HCT116 (cell line): ENCODE data around the gene TARS2.

Source experiments
- ATF3 ChIP-seq: IDR thresholded peaks from 2 replicates; pipeline ENCODE4 v1.6.1; 2012
- CEBPB ChIP-seq: IDR thresholded peaks from 2 replicates; pipeline ENCODE4 v1.6.1; 2012; ENCODE audit warnings: low read depth
- CTCF ChIP-seq, 3 experiments: fragments of 200-600 bp in 1 of 3; sonication (generic) in 1 of 3; IDR thresholded peaks in 2 of 3; conservative IDR thresholded peaks in 1 of 3; 2 replicates each; pipeline ENCODE4 v1.5.1; 2012 to 2017; ENCODE audit warnings: low read depth in 2 of 3, low read length in 2 of 3, antibody characterized with exemption in 1 of 3, borderline replicate concordance in 1 of 3, control low read depth in 1 of 3, mild to moderate bottlenecking in 1 of 3, mixed read lengths in 1 of 3, mixed run types in 1 of 3, moderate library complexity in 1 of 3; ENCODE audit not compliant: insufficient read depth in 1 of 3
- ELF1 ChIP-seq: IDR thresholded peaks from 2 replicates; pipeline ENCODE4 v1.6.1; 2012; ENCODE audit warnings: low read depth, borderline replicate concordance
- JUND ChIP-seq: IDR thresholded peaks from 2 replicates; pipeline ENCODE4 v1.6.1; 2012
- POLR2A ChIP-seq: IDR thresholded peaks from 2 replicates; pipeline ENCODE4 v1.7.0; 2011; ENCODE audit warnings: borderline replicate concordance; ENCODE audit not compliant: insufficient read depth, insufficient read length; ENCODE audit errors: extremely low read depth
- POLR2AphosphoS5 ChIP-seq: IDR thresholded peaks from 2 replicates; pipeline ENCODE4 v1.6.1; 2011; ENCODE audit warnings: mild to moderate bottlenecking, low read depth, low read length, moderate library complexity
- RAD21 ChIP-seq: IDR thresholded peaks from 2 replicates; pipeline ENCODE4 v1.6.1; 2012; ENCODE audit warnings: low read depth, mild to moderate bottlenecking
- SRF ChIP-seq: IDR thresholded peaks from 2 replicates; pipeline ENCODE4 v1.6.1; 2012; ENCODE audit warnings: low read depth
- TCF7L2 ChIP-seq: IDR thresholded peaks from 2 replicates; pipeline ENCODE4 v1.7.0; 2011; ENCODE audit warnings: borderline replicate concordance, inconsistent platforms; ENCODE audit not compliant: insufficient read depth, insufficient read length; ENCODE audit errors: extremely low read depth
- ZBTB33 ChIP-seq: IDR thresholded peaks from 2 replicates; pipeline ENCODE4 v1.6.1; 2011; ENCODE audit warnings: mild to moderate bottlenecking, low read length, moderate library complexity; ENCODE audit not compliant: insufficient replicate concordance; ENCODE audit errors: extremely low read depth
- ZNF274 ChIP-seq: fragments of 200-500 bp; sonication (Bioruptor generic); IDR thresholded peaks from 2 replicates; pipeline ENCODE4 v1.6.1; 2014; ENCODE audit warnings: mild to moderate bottlenecking, low read depth, low read length, inconsistent platforms

GRCh38 chr1:150511985-150512660, 24.9 kb downstream of the TARS2 start:
- TF ChIP-seq POLR2AphosphoS5: no peak
- no peak for TF ChIP-seq SRF
- no peak for TF ChIP-seq CTCF (IDR thresholded peaks at IDR 0.05 in 2 of 3, conservative IDR thresholded peaks at IDR 0.05 in 1 of 3; ENCODE audit: borderline replicate concordance in 1 of 3, insufficient read depth in 1 of 3, low read depth in 2 of 3, low read length in 2 of 3)
- TF ChIP-seq TCF7L2: no peak
- TF ChIP-seq POLR2A: no peak
- no peak for TF ChIP-seq ZNF274
- TF ChIP-seq ZBTB33: no peak
- TF ChIP-seq JUND: no peak
- no peak for TF ChIP-seq ELF1
- TF ChIP-seq CEBPB: no peak
- no peak for TF ChIP-seq ATF3
- TF ChIP-seq RAD21: no peak
